ENCODE results near the gene SPZ1. TPM values are rescaled to one million over a fixed set of nuclear protein-coding genes. Genes with fewer than 3 reads are reported as not detected.

Gene SPZ1
- total RNA-seq, 2 experiments from 2014 or later = not detected

- POLR2A ChIA-PET = no interaction called here
- TF ChIP-seq, protein P1, sequence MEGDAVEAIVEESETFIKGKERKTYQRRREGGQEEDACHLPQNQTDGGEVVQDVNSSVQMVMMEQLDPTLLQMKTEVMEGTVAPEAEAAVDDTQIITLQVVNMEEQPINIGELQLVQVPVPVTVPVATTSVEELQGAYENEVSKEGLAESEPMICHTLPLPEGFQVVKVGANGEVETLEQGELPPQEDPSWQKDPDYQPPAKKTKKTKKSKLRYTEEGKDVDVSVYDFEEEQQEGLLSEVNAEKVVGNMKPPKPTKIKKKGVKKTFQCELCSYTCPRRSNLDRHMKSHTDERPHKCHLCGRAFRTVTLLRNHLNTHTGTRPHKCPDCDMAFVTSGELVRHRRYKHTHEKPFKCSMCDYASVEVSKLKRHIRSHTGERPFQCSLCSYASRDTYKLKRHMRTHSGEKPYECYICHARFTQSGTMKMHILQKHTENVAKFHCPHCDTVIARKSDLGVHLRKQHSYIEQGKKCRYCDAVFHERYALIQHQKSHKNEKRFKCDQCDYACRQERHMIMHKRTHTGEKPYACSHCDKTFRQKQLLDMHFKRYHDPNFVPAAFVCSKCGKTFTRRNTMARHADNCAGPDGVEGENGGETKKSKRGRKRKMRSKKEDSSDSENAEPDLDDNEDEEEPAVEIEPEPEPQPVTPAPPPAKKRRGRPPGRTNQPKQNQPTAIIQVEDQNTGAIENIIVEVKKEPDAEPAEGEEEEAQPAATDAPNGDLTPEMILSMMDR (IDR thresholded peaks at IDR 0.05) = no peak
Observed at GRCh38 chr5:80289320-80289719, 30.5 kb upstream of the SPZ1 start.

DNA sequence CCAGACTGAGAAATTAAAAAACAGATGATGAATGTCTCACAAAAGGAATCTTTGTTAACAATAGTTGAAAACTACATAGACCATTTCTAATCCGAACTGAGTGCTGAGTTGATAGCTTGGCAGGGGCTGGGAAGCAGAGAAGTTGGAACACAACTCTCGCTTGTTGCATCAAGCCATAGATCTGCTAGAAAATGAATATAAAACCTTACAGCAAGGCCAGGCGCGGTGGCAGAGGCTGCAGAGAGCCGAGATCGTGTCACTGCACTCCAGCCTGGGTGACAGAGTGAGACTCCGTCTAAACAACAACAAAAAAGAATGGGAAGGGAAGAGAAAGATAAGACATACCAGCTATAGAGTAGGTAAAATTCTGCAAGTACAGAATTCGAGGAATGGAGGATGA, 28.0 kb upstream of the SPZ1 start:
- no peaks in the 10 kb centered on the region for H3K36me3 Mint-ChIP-seq (ENCODE audit: low read depth)
- H3K27me3 ChIP-seq (ENCODE audit: control insufficient read depth in 1 of 2, insufficient read depth in 2 of 2, low read length in 2 of 2) = no peaks in the 10 kb centered on the region
- H3K4me1 Mint-ChIP-seq (ENCODE audit: low read depth) = no peaks in the 10 kb centered on the region
- no peak overlapping the region for H3K4me3 ChIP-seq (ENCODE audit: low read length)
- intact Hi-C loops (cut with DNase I, micrococcal nuclease) = no loop called here
- TF ChIP-seq, protein P1 (IDR thresholded peaks at IDR 0.05) = no peak
- no peaks in the 10 kb centered on the region for H3K36me3 ChIP-seq (ENCODE audit: insufficient read depth, low read length)
- no peaks in the 10 kb centered on the region for H3K9me3 Mint-ChIP-seq
- H3K4me1 ChIP-seq (ENCODE audit: insufficient read depth, low read length) = no peaks in the 10 kb centered on the region
- ATAC-seq (ENCODE audit: poor library complexity) = no peak
- H3K9me3 ChIP-seq (ENCODE audit: control insufficient read depth in 1 of 2, insufficient read depth in 1 of 2, low read length in 2 of 2) = no peaks in the 10 kb centered on the region
- CTCF ChIA-PET = no interaction called here
- H3K27ac Mint-ChIP-seq = no peak overlapping the region
- no peak overlapping the region for H3K27ac ChIP-seq (ENCODE audit: low read depth in 1 of 2, low read length in 2 of 2)
- no peak overlapping the region for H3K4me3 Mint-ChIP-seq
- no peak for DNase-seq
- H3K27me3 Mint-ChIP-seq = no peaks in the 10 kb centered on the region
- POLR2A ChIA-PET = no interaction called here

More at GRCh38 chr5:80289320-80289719, 30.5 kb upstream of the SPZ1 start:
- H3K27ac Mint-ChIP-seq = no peak overlapping the region
- no peak overlapping the region for H3K4me3 ChIP-seq (ENCODE audit: low read length)
- no peaks in the 10 kb centered on the region for H3K9me3 ChIP-seq (ENCODE audit: control insufficient read depth in 1 of 2, insufficient read depth in 1 of 2, low read length in 2 of 2)
- peaks cover 13% of the 10 kb centered on the region for H3K4me1 Mint-ChIP-seq (ENCODE audit: low read depth)
- no peaks in the 10 kb centered on the region for H3K36me3 Mint-ChIP-seq (ENCODE audit: low read depth)
- no peaks in the 10 kb centered on the region for H3K27me3 ChIP-seq (ENCODE audit: control insufficient read depth in 1 of 2, insufficient read depth in 2 of 2, low read length in 2 of 2)
- DNase-seq = no peak
- H3K4me3 Mint-ChIP-seq = no peak overlapping the region
- peaks cover 7% of the 10 kb centered on the region for H3K4me1 ChIP-seq (ENCODE audit: insufficient read depth, low read length)
- CTCF ChIA-PET = interaction anchor here (0.7 kb wide), 1 partner anchor 18 kb away, joined by 3 read pairs; no protein-coding TSS in a partner anchor
- no peak overlapping the region for H3K27ac ChIP-seq (ENCODE audit: low read depth in 1 of 2, low read length in 2 of 2)
- ATAC-seq (ENCODE audit: poor library complexity) = no peak
- no peaks in the 10 kb centered on the region for H3K27me3 Mint-ChIP-seq
- H3K36me3 ChIP-seq (ENCODE audit: insufficient read depth, low read length) = no peaks in the 10 kb centered on the region
- H3K9me3 Mint-ChIP-seq = no peaks in the 10 kb centered on the region
- intact Hi-C loops (cut with DNase I, micrococcal nuclease) = no loop called here

DNA sequence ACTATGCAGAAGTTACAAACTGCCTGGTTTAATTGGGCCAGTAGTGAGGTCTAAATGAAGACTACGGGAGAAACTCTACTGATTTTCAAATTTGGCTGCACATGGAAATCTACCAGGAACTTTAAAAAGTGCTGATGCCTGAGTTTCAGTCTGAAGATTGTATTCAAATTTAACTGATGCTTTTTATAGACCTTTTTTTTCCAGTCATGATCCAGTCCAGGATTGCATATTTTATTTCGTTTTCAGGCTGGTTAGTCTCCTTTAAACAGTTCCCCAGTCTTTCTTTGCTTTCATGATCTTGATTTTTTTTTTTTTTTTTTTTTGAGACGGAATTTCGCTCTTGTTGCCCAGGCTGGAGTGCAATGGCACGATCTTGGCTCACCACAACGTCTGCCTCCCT, 23.7 kb upstream of the SPZ1 start:
- no peak overlapping the region for H3K27ac Mint-ChIP-seq

More for the DNA sequence above, 23.7 kb upstream of the SPZ1 start:
- TF ChIP-seq, protein P1 (IDR thresholded peaks at IDR 0.05) = no peak
- Mint-ChIP-seq H3K36me3 (ENCODE audit: low read depth) (no peaks in the 10 kb centered on the region), H3K27me3 (no peaks in the 10 kb centered on the region), H3K4me3 (no peak overlapping the region), H3K9me3 (no peaks in the 10 kb centered on the region), H3K4me1 (ENCODE audit: low read depth) (no peaks in the 10 kb centered on the region)
- DNase-seq = no peak
- ATAC-seq (ENCODE audit: poor library complexity) = no peak
- H3K4me1 ChIP-seq (ENCODE audit: insufficient read depth, low read length) = no peaks in the 10 kb centered on the region
- H3K27me3 ChIP-seq (ENCODE audit: control insufficient read depth in 1 of 2, insufficient read depth in 2 of 2, low read length in 2 of 2) = no peaks in the 10 kb centered on the region
- H3K4me3 ChIP-seq (ENCODE audit: low read length) = no peak overlapping the region
- intact Hi-C loops (cut with DNase I, micrococcal nuclease) = no loop called here
- CTCF ChIA-PET = interaction anchor here (0.7 kb wide), 1 partner anchor 280 kb away, joined by 3 read pairs; no protein-coding TSS in a partner anchor
- H3K9me3 ChIP-seq (ENCODE audit: control insufficient read depth in 1 of 2, insufficient read depth in 1 of 2, low read length in 2 of 2) = no peaks in the 10 kb centered on the region
- H3K27ac ChIP-seq (ENCODE audit: low read depth in 1 of 2, low read length in 2 of 2) = no peak overlapping the region
- H3K36me3 ChIP-seq (ENCODE audit: insufficient read depth, low read length) = no peaks in the 10 kb centered on the region
- POLR2A ChIA-PET = no interaction called here
